ENCODE data around the gene SEPTIN2. TPM values are rescaled to one million over a fixed set of nuclear protein-coding genes. Genes with fewer than 3 reads are reported as not detected.
"Not testable (repeated sequence)": the region's sequence is repeated elsewhere in the genome, so short reads cannot be mapped to it uniquely, and the experiment has no call there.

The SEPTIN2 gene
- total RNA-seq, 4 donors from 2014 or later = 340 to 417 (median 365) TPM

GRCh38 chr2:241273210-241274020 lies 42.3 kb upstream of the SEPTIN2 start:
- peak overlapping the region in 2 of 3 donors; percentile 27 to 98 for H3K4me3 ChIP-seq (replicated peaks in 1 of 3)
- TF ChIP-seq CTCF (IDR thresholded peaks at IDR 0.05) (no peak), POLR2A (IDR thresholded peaks at IDR 0.05) (no peak)
- peak overlapping the region in 2 of 3 donors; percentile 95 to 98 for H3K27ac ChIP-seq
- peaks cover 18 to 23% of the 10 kb centered on the region in 2 donors for H3K4me1 ChIP-seq
- H3K9me3 ChIP-seq = no peaks in the 10 kb centered on the region
- no peak for DNase-seq
- intact Hi-C loops (cut with DNase I) = loop anchor here (5.0 to 10.0 kb wide), 2 partner anchors 44 to 81 kb away; partner anchors contain the start of genes FARP2, HDLBP and SEPTIN2
- no peaks in the 10 kb centered on the region for H3K27me3 ChIP-seq
- 73% methylated on average over 21 of the region's 21 CpGs for WGBS, 2 donors
- no peaks in the 10 kb centered on the region for H3K36me3 ChIP-seq

- Histone ChIP-seq H3K27ac (no peak overlapping the region), H3K4me1 (peaks cover 18 to 23% of the 10 kb centered on the region in 2 donors), H3K4me3 (replicated peaks in 1 of 3) (no peak overlapping the region), H3K27me3 (no peaks in the 10 kb centered on the region), H3K9me3 (no peaks in the 10 kb centered on the region), H3K36me3 (no peaks in the 10 kb centered on the region)
- DNase-seq = no peak
- no peak for TF ChIP-seq POLR2A (IDR thresholded peaks at IDR 0.05)
- intact Hi-C loops (cut with DNase I) = loop anchor here (5.0 to 10.0 kb wide), 2 partner anchors 43 to 81 kb away; partner anchors contain the start of genes FARP2, HDLBP and SEPTIN2
- 85 to 87% methylated on average over 5 of the region's 5 CpGs for WGBS, 2 donors
These were observed 41.6 kb upstream of the SEPTIN2 start for GRCh38 chr2:241274127-241274526.

- Histone ChIP-seq H3K4me3 (replicated peaks in 1 of 3) (no peak overlapping the region), H3K4me1 (peaks cover 7 to 15% of the 10 kb centered on the region in 2 donors), H3K36me3 (no peaks in the 10 kb centered on the region), H3K27me3 (no peaks in the 10 kb centered on the region), H3K9me3 (no peaks in the 10 kb centered on the region), H3K27ac (no peak overlapping the region)
- intact Hi-C loops (cut with DNase I) = loop anchor here (10.0 kb wide), 1 partner anchor 79 kb away; the partner anchor contains the start of gene FARP2
- TF ChIP-seq POLR2A (IDR thresholded peaks at IDR 0.05) = no peak
- TF ChIP-seq CTCF (IDR thresholded peaks at IDR 0.05) = no peak
- DNase-seq = no peak
- 98% methylated on average over 1 of the region's 1 CpG for WGBS, 2 donors
These were observed 40.2 kb upstream of the SEPTIN2 start for GRCh38 chr2:241275504-241275903.

GRCh38 chr2:241275910-241276309 lies 39.8 kb upstream of the SEPTIN2 start:
- H3K9me3 ChIP-seq = no peaks in the 10 kb centered on the region
- intact Hi-C loops (cut with DNase I) = loop anchor here (10.0 kb wide), 1 partner anchor 79 kb away; the partner anchor contains the start of gene FARP2
- no peaks in the 10 kb centered on the region for H3K27me3 ChIP-seq
- TF ChIP-seq POLR2A (IDR thresholded peaks at IDR 0.05) (no peak), CTCF (IDR thresholded peaks at IDR 0.05) (no peak)
- DNase-seq = no peak
- whole genome bisulfite sequencing, 2 donors = 97 to 100% methylated on average over 1 of the region's 1 CpG
- no peaks in the 10 kb centered on the region for H3K36me3 ChIP-seq
- peaks cover 3 to 11% of the 10 kb centered on the region in 2 donors for H3K4me1 ChIP-seq
- H3K27ac ChIP-seq = no peak overlapping the region
- H3K4me3 ChIP-seq (replicated peaks in 1 of 3) = no peak overlapping the region

- not testable (repeated sequence) for H3K4me1 ChIP-seq; H3K27ac ChIP-seq; H3K36me3 ChIP-seq; H3K4me3 ChIP-seq (replicated peaks in 1 of 3); DNase-seq; H3K9me3 ChIP-seq; H3K27me3 ChIP-seq
- intact Hi-C loops (cut with DNase I) = loop anchor here (10.0 kb wide), 1 partner anchor 76 kb away; the partner anchor contains the start of gene FARP2
- 94 to 96% methylated on average over 7 of the region's 7 CpGs for WGBS, 2 donors
These were observed 37.4 kb upstream of the SEPTIN2 start for GRCh38 chr2:241278306-241278705.

GRCh38 chr2:241279413-241279812 lies 36.3 kb upstream of the SEPTIN2 start:
- 77 to 79% methylated on average over 8 of the region's 8 CpGs for WGBS, 2 donors
- no peak for DNase-seq
- TF ChIP-seq CTCF (IDR thresholded peaks at IDR 0.05) (no peak), POLR2A (IDR thresholded peaks at IDR 0.05) (no peak)

More at GRCh38 chr2:241279413-241279812, 36.3 kb upstream of the SEPTIN2 start:
- Histone ChIP-seq H3K27ac (no peak overlapping the region), H3K4me1 (no peaks in the 10 kb centered on the region), H3K9me3 (no peaks in the 10 kb centered on the region), H3K36me3 (no peaks in the 10 kb centered on the region), H3K27me3 (no peaks in the 10 kb centered on the region), H3K4me3 (replicated peaks in 1 of 3) (no peak overlapping the region)
- intact Hi-C loops (cut with DNase I) = loop anchor here (10.0 kb wide), 1 partner anchor 75 kb away; the partner anchor contains the start of gene FARP2

All from thyroid gland (tissue), 4 donors.